HUDEP-2 (cell line): ENCODE measurements around the gene TPCN2.

ENCODE experiments used
- DNase-seq, 76 experiments: peaks; one replicate each; lab custom pipeline; 2025; ENCODE audit not compliant: unreplicated experiment in 76 of 76; lab: John Stamatoyannopoulos, UW

Gene TPCN2

DNA sequence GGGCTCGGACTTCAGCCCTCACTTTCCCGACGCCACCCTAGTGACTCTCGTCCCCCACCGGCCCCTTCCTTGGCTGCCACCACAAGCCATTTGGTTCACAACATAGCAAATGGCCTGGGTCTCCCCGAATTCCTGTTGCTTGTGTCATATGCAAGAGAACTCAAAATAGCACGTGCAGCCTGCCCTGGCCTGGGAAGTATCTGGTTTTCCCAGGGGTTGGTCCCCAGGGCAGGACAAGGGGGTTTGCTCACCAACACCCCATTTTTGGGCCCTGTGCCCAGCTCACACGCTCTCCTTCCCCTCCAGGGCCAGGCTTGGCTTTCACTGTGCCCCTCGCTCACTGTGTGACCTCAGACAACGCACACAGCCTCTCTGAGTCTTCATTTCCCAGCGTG lies 12.8 kb upstream of the TPCN2 start:
- no peak for DNase-seq

DNA sequence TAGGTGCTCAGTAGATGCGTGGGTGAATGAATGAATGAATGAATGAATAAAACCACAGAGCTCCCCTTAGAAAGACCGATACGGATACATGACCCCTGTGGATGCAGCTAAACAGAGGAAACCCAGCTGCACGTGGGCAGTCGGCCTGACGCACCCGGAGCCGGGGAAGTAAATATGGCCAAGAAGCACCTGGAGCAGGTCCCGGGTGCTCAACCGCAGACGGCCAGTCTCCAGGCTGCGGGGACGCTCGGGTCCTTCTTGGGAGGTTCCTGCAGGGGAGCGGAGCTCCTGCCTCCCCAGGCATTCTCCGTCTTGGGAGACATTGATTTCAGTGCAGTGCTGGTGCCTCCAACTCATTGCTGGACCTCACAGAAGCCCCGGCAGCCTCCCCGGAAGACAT lies 11.7 kb upstream of the TPCN2 start:
- DNase-seq: no peak

DNA sequence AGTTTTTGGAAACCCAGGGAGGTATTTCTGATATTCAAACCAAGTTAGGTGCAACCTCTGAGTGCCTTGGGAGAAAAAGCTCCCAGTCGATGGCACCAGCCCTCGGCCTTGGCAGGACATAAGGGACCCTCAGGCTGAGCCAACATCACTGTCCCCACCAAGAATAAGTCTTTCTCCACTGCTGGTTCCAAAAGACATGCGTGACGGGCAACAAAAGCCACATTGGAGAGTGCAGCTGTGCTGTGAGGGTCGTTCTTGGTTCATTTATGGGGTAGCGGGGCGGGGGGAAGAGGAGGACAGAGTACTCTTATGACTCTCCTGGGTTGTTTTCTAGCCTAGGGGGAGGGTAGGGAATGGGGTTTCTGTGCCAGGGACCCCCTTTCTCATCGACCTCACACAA lies 11.2 kb upstream of the TPCN2 start:
- no peak for DNase-seq

DNA sequence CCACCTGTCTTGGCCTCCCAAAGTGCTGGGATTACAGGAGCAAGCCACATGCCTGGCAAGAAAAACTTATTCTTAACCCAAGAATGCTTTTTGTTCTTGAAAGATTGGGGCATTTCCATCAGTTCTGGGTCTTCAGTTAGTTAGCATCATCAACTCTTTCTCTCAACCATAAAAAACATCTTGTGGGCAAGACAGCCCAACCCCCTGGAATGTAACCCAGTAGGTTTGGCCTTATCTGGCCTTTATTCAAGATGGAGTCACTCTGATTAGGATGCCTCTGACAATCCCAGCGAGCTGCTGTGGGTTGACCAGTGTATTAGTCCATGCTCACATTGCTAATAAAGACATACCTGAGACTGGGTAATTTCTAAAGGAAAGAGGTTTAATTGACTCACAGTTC lies 9.2 kb upstream of the TPCN2 start:
- peak in 1 of 76 experiments; percentile 1 for DNase-seq

DNA sequence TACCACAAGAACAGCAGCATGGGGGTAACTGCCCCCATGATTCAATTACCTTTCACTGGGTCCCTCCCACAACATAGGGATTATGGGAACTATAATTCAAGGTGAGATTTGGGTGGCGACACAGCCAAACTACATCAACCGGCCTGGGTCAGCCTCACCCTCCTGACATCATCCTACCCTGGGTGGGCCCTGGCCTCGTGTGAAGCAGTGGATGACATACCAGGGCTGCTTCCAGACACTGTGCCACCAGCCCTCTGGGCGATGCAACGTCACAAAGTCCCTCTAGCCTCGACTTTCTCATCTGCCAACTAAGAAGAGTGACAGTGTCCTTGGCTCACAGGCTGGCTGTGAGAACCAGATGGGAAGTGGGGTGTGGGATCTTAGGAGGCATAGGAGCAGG lies 8.7 kb upstream of the TPCN2 start:
- DNase-seq: no peak

DNA sequence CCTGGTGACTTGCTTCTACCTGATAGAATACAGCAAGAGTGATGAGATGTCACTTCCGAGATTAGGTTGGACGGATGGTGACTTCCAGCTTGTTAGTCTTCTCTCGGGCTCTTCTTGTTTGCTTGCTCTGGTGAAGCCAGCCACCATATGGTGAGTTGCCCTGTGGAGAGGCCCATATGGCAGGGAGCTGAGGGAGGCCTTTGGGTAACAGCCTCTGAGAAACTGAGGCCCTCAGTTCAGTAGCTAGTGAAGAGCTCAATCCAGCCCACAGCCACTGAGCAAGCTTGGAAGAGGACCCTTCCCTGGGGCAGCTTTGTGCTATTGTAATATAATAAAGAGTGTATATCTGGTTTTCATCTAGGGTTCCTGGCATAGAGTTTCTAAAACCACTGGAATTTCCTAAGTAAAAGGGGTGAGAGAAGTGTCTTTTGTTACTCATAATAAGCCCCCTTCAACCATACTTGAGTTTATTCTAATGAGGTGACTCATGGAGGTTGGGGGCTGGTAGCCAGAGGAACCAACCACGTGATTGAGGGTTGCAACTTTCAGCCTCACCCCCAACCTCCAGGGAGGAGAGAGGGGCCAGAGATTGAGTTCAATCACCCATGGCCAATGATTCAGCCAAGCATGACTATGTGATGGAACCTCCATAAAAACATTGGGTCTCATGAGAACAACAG lies 8.0 kb upstream of the TPCN2 start:
- DNase-seq: no peak

DNA sequence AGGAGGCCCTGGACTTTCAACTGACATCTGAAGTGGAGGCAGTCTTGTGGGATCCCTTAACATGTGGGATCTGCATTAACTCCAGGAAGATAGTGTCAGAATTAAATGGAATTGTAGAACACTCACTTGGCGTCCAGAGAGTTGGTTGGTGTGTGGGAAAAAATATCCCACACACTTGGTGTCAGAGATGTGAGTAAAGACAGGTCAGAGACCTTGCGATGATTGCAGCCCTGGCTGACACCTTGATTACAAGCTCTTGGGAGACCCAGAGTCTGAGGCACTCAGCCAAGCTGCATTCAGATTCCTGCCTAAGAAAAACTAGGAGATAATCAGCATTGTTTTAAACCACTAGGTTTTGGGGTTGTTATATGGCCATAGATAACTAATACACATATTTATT lies 7.2 kb upstream of the TPCN2 start:
- no peak for DNase-seq

DNA sequence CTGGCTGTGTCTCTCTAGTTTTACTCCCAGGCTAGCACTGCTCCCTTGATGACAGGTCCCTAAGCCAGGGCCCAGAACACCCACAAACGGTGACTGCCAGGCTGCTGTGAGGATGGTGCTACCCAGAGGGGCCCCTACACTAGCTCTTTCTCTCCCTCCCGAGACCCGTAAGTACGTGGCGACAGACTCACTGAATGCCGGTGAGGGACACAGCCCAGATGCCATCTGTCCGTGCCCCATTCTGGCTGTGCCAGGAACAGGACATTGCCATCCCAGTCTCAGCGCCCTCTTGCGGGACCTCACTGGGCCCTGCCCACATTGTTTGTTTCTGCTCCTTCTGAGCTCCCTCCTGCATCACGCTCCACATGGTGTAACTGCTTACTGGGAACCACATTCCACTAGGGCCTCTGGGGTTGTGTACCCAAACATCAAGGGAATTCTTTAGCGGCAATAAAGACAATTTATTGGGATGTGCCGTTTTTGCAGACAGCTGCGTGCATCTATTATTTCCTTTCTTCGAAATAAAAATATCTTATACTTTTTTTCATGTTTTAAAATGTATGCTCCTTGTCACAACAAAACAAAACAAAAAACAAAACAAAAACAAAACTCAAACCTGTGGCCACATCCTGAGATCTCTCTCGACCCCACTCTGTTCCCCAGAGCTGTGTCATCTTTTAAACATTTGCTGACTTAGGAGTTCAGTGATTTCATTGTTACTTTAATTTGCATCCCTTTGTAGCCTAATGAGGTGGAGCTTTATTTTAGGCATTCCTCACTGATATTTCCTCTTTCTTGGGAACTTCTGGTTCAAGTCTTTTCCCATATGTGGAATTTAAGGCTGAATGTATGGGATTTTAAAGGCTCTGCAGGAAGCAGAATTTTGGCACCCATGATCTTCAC lies 4.4 kb upstream of the TPCN2 start:
- peak in 54 of 76 experiments; percentile 3 to 64 (median 38) for DNase-seq

DNA sequence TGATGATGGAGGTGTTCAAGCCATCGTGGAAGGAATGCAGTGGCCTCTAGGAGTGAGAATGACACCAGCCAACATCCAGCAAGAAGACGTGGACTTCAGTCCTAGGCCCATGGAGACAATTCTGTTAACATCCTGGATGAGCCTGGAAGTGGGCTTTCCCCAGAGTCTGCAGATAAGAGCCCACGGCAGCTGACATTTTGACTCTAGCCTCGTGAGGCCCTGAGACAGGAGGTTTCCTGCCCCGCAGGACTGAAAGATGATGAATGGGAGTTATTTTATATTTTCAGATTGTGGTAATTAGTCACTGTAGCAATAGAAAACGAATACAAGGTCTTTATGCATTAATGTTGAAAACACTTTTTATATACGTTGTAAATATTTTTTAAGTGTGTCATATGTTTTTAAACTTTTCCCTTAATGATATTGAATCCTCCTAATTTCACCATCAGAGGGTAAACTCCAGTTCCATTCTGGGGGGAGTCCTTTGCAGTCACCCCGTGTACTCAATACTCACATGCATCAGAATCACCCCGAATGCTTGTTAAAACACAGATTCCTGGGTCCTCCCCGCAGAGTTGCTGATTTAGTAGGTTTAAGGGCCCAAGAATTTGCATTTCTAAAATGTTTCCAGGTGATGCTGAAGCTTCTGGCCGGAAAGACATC lies 570 bp upstream of the TPCN2 start:
- no peak for DNase-seq

DNA sequence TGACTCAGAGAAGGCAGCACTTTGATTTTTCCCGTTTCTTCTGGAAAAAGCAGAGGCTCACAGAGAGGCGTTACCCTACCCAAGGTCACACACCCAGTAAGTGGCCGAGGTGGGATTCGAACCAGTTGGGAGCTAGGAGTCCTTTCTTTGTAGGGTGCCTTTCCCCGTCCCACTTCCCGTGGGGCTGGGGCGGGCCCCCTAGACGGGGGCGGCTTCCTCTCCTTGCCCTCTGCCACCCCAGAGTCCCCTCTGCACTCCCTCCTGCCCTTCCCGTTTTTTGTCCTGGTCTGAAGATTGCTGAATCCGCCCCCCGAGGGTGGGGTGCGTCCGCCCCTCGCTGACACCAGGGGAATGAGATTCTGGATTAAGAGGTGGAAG lies 747 bp downstream of the TPCN2 start:
- DNase-seq: peak in 10 of 76 experiments; percentile 7 to 23 (median 12)

DNA sequence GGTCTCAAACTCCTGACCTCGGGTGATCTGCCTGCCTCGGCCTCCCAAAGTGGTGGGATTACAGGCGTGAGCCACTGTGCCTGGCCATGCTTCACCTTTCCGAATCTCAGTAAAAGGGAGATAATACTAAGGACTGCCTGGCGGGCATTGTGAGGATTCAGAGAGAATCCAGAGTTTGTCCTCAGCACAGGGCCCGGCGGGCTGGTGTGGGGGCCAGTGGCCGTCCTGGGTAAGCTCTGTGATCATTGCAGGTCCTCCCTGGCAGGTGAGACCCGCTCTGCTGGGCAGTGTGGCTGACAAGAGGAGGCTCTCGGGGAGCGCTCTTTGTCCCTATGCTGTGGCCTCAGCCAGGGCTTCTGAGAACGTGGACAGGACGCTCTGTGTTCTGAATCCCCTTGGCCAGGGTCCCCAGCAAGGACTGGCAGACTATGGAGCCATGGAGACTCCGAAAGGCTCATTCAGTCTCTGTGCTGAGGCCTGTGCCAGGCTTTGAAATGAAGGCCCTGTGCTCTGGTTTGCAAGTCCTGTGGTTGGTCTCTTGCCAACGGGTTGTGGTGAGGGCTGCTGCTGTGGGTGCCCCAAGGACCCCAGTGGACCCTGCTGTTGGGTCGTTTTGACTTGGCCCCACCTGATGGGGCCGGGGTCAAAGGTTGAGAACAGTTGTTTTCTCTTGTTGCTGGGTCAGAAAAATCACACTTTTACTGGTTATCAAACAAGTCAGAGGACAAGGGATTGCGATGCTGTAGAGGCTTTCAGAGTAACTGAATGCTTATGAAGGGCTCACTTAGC lies 2.1 kb downstream of the TPCN2 start:
- no peak for DNase-seq

DNA sequence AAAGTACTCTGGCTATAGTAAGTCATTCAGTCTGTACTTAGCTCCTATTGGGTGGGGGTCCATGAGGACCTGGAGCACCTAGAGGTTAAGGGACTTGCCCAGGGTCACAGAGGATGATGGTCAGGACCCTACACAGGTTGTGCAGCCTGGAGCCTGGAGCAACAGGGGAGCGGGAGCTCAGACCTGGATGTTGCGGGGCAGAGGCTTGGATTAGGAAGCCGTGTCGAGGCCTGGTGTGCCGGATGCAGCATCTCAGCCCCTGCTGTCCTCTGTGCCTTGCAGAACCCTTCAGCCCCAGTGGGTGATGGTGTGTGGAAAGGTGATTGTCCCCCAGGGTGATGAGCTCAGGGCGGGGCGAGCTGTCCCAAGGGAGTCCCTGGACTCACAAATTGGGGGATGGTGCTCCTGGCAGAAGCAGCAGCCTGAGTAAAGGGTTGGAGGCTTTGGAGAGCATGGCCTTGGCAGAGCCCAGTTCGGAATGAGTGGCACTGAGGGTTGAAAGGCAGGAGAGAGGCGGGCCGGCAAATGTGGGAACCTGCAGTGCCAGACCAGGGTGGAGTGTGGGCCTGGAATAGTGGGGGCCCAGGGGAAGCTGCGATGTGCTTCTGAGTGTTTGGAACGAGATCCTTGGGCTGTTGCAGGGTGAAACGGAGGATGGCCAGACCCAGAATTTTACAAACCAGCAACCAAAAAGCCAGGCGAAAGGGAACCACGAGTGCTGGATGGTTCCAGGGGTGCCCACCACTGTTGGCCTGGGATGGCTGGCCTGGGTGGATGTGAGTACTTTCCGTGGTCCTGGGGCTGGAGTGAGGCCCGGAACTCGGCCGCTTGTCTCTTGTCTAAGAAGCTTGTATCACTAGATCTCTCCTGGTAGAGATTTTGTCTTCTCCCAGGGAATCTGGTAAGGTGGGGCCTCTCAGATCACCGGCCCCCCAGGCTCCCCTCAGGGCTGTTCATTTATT lies 2.9 kb downstream of the TPCN2 start:
- DNase-seq: no peak

DNA sequence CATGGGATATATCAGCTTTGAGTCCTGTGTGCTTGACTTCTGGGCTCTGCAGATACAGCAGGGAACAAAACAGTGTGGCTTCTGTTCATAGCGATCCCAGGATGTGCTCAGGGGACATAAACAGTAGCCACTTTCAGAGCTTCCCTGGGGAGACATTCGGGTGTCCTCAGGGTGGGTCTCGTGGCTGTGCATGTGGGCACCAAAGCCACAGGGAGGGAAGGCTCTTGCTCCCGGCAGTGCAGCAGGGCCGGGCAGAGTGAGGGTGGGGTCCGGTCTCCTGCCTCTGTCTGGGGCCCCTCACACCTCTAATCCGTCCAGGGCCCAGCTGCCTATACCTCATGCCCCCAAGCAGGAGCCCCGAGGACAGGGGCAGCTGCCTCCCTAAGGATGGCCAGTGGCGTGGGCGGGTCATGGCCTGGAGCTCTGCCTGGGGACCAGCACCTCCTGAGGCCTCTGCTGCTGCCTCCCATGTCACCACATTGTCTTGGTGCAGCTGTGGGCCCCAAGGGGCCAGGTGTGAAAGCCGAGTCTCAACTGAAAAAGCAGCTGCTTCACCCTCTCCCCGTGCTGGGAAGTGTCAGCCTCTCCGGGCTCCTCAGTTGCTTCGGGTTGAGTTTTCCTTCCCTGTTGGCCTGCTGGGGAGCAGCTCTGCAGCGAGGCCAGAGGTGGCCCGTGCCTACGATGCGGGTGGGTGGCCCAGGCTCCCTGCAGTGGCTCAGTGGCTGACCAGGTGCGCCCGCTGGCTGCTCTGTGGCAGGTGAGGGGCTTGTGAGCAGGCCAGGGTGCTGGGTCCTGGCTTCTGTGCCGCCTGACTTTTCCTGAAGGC lies 3.8 kb downstream of the TPCN2 start:
- no peak for DNase-seq

DNA sequence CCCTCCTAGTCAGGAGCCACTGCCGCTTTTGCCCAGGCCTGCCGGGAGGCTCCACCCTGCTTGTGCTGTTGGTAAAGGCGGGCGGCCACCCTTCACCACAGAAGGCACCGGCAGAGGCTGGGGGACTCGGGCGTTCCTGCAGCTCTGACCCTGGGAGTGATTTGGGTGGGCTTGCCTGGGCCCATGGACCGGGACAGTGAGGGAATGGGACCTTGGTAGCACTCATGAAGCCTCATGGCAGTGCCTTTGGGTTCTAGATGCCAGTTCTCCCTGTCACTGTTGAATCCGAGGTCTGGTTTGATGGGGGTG lies 4.4 kb downstream of the TPCN2 start:
- no peak for DNase-seq

DNA sequence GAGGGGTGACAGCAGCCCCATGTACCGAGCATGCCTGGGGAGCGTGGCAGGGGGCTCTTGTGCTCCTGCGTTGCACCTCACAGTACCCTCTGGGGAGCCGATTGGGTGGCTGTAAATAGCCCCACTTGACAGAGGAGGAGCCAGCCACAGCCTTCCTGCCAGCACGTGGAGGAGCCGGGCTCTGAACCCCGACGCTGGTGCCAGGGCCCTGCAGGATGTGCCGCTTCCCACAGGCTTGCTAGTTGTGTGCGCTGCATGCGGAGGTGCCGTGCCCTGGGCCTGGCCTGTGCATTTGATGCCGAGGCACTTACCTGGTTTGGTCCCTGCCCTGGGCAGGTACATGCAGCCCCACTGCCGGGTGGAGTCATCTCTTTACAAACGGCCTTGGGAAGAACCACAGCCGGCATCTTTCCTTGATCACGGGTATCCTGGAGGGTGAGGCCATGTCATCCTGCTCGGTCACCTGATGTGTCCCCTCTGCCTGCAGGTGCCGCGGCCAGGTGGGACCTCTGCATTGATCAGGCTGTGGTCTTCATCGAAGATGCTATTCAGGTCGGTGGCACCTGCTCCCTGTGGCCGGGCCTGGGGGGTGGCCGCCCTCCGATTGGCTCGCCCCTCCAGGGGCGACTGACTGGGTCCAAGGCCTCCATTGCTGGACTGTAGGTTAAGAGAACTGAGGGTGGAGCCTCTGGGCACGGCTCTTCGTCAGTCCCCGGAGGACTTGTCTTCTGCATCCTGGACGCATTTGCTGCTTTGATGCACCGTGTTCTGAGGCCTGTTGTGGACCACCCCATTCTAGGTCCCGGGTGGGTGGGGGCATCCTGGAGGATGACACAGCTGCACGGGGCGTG lies 5.0 kb downstream of the TPCN2 start:
- DNase-seq: no peak

DNA sequence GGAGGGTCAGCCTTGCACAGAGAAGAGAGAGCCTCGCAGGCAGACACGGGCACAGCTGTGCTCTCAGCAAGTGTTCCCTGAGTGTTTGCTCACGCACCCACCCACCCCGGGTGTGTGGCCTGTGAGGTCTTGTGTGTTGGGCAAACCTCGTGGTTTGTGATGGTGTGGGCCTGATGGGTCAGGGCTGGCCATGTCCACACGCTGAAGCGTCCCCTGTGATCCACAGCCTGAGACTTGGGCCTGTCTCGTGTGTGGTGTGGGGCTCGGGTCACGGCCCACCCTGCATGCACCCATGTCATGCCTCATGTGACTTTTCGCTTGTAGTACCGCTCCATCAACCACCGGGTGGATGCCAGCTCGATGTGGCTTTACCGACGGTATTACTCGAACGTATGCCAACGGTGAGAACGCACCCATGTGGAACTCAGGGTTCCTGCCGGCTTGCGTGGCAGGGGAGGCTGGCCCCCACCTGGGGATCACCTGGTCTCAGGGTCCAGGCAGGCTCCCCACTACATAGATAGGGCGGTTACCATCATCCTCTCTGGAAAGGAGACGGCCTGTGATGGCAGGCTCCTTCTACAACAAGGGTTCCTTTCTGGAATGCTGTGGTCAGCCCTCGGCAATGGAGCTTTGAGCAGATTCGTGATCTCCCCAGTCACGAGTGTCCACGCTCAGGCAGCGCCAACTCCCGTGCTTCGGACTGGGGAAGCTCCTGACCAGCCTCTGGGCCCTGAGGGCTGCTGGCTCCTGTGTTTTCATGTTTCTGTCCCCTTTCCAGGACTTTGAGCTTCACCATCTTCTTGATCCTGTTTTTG lies 5.9 kb downstream of the TPCN2 start:
- DNase-seq: no peak

DNA sequence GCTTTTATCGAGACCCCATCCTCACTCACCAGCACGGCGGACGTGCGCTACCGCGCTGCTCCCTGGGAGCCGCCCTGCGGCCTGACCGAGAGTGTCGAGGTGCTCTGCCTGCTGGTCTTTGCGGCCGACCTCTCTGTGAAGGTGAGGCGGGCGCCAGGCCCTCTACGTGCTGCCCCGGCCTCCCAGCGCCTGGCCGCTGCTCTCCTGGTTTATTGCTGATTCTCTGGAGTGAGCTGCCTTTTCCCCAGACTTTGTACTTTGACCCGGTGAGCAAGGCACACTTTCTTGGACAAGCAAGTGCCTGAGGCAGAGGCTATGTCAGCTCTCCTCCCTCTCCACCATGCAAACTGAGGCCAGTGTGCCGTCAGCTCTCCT lies 6.5 kb downstream of the TPCN2 start:
- no peak for DNase-seq
